Hepatocyte (in vitro differentiated cells): ENCODE results near the gene TREML2.

Source experiments
- EZH2phosphoT487 ChIP-seq: fragments of 200-600 bp; sonication (generic); IDR thresholded peaks from one replicate; pipeline ENCODE4 v1.6.1; 2018; ENCODE audit warnings: antibody characterized with exemption, mild to moderate bottlenecking, low read depth, moderate library complexity; ENCODE audit not compliant: unreplicated experiment, severe bottlenecking
- TF ChIP-seq, protein P1 (sequence below): fragments of 200-600 bp; sonication (generic); IDR thresholded peaks from 2 replicates; pipeline ENCODE4 v1.5.1; 2016; ENCODE audit warnings: antibody characterized with exemption, mild to moderate bottlenecking; ENCODE audit not compliant: poor library complexity

DNA sequence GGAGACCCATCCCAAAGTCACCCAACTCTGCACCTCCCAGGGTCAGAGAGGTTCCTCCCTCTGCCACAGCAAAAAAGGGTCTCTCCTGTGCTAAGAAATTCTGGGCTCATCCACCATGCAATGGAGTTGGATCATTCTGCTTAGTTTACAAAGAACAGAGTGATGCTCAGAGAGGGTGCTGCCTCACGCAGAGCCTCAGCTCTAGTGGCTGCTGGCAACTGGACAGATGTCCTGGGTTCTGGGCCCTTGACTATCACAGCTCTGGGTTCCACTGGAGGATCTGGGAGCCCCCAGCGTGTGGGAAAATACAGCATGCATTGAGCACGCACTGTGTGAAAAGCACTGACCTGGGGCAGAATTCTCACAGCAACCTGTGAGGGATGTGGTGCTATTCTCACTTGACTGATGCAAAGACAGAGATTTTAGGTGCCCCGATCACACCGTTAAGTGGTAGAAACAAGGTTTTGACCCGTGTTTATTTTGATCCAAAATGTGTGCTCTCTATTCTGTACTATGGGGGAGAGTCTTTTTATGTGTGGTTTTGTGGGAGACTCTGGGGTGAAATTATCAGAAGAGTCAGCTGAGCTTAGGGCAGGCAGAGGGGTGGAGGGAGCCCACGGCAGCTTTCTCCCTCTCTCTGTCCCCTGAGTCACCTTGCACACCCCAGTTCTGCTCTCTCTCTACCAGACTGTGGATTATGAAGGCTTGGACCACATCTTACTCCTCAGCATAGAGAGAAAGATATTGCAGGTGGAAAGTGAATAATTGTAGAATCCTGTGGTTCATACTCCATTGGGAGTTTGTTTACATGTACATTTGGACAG is 47.1 kb upstream of the TREML2 start:
- TF ChIP-seq, protein P1, sequence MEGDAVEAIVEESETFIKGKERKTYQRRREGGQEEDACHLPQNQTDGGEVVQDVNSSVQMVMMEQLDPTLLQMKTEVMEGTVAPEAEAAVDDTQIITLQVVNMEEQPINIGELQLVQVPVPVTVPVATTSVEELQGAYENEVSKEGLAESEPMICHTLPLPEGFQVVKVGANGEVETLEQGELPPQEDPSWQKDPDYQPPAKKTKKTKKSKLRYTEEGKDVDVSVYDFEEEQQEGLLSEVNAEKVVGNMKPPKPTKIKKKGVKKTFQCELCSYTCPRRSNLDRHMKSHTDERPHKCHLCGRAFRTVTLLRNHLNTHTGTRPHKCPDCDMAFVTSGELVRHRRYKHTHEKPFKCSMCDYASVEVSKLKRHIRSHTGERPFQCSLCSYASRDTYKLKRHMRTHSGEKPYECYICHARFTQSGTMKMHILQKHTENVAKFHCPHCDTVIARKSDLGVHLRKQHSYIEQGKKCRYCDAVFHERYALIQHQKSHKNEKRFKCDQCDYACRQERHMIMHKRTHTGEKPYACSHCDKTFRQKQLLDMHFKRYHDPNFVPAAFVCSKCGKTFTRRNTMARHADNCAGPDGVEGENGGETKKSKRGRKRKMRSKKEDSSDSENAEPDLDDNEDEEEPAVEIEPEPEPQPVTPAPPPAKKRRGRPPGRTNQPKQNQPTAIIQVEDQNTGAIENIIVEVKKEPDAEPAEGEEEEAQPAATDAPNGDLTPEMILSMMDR = no peak
- no peak for TF ChIP-seq EZH2phosphoT487
